Panc1 (cell line): Measurements from ENCODE around the gene EML5.

ENCODE experiments used
- SIN3A ChIP-seq: IDR thresholded peaks from 2 replicates; pipeline ENCODE4 v1.6.1; 2012; ENCODE audit warnings: low read depth, mild to moderate bottlenecking, low read length, moderate library complexity, borderline replicate concordance; ENCODE audit not compliant: insufficient read depth
- TCF7L2 ChIP-seq: IDR thresholded peaks from 2 replicates; pipeline ENCODE4 v1.6.1; 2011; ENCODE audit warnings: mild to moderate bottlenecking, low read depth, low read length, inconsistent platforms
- TF ChIP-seq, protein P1 (sequence below): fragments of 450-650 bp; IDR thresholded peaks from 2 replicates; pipeline ENCODE4 v1.5.1; 2017; ENCODE audit warnings: mild to moderate bottlenecking

GRCh38 chr14:88706425-88706824, 86.3 kb downstream of the EML5 start:
- TF ChIP-seq, protein P1, sequence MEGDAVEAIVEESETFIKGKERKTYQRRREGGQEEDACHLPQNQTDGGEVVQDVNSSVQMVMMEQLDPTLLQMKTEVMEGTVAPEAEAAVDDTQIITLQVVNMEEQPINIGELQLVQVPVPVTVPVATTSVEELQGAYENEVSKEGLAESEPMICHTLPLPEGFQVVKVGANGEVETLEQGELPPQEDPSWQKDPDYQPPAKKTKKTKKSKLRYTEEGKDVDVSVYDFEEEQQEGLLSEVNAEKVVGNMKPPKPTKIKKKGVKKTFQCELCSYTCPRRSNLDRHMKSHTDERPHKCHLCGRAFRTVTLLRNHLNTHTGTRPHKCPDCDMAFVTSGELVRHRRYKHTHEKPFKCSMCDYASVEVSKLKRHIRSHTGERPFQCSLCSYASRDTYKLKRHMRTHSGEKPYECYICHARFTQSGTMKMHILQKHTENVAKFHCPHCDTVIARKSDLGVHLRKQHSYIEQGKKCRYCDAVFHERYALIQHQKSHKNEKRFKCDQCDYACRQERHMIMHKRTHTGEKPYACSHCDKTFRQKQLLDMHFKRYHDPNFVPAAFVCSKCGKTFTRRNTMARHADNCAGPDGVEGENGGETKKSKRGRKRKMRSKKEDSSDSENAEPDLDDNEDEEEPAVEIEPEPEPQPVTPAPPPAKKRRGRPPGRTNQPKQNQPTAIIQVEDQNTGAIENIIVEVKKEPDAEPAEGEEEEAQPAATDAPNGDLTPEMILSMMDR: no peak
- TF ChIP-seq SIN3A (no peak), TCF7L2 (no peak)
